ENCODE measurements around the gene CELSR1. TPM values are rescaled to one million over a fixed set of nuclear protein-coding genes. Genes with fewer than 3 reads are reported as not detected.

Gene CELSR1
- total and polyA plus RNA-seq, 10 donors = 4.3 to 13.1 (median 8.4) TPM

DNA sequence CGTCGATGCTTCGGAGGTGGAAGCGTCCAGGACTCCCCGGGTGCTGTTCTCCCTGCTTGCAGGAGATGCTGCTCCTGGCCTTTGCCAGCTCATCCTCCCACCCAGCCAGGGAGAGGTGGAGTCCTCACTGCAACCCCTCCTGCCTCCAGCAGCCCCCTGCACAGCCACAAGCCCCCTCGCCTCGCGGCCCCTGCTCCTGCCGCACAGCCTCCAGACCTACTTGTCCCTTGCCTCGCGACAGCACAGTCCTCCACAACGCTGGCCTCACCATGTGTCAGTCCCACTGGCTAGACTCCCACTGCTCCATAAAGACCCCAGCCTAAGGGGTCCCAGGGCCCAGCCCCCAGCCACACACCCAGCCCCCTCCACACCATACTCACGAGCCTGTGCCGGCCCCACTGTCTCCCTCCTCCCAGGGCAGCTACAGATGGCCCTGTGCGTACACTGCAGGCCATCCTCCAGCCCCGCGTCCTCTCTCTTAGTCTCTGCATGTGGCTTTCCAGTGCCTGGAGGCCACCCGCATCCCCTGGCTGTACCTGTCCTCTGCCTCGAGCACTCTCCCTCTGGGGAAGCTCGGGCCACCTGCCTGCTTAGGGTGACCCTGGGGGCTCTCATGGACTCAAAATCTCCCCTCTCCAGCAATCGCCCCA is 91.5 kb downstream of the CELSR1 start:
- no peaks in the 10 kb centered on the region for H3K4me1 ChIP-seq
- H3K27me3 ChIP-seq (replicated peaks in 1 of 7) = peaks cover 0 to 44% (median 0%) of the 10 kb centered on the region in 7 donors
- H3K27ac ChIP-seq = no peak overlapping the region
- no peaks in the 10 kb centered on the region for H3K36me3 ChIP-seq
- H3K9me3 ChIP-seq = no peaks in the 10 kb centered on the region
- DNase-seq = no peak
- TF ChIP-seq POLR2A (IDR thresholded peaks at IDR 0.05) (no peak), POLR2AphosphoS5 (IDR thresholded peaks at IDR 0.05) (no peak), CTCF (IDR thresholded peaks at IDR 0.05 in 8 of 11, conservative IDR thresholded peaks at IDR 0.05 in 3 of 11) (no peak)
- WGBS, 5 donors = 86 to 90% (median 89%) methylated on average over 18 to 21 of the region's 21 CpGs
- H3K4me3 ChIP-seq = no peak overlapping the region
- intact Hi-C loops (cut with DNase I; ENCODE audit: low total_unique reads) = no loop called here

- DNase-seq = no peak
- H3K9me3 ChIP-seq = no peaks in the 10 kb centered on the region
- WGBS, 5 donors = 76 to 87% (median 83%) methylated on average over 9 to 10 of the region's 10 CpGs
- H3K27ac ChIP-seq = no peak overlapping the region
- TF ChIP-seq CTCF (IDR thresholded peaks at IDR 0.05 in 8 of 11, conservative IDR thresholded peaks at IDR 0.05 in 3 of 11) (no peak), POLR2A (IDR thresholded peaks at IDR 0.05) (no peak), POLR2AphosphoS5 (IDR thresholded peaks at IDR 0.05) (no peak)
- no peak overlapping the region for H3K4me3 ChIP-seq
- H3K36me3 ChIP-seq = no peaks in the 10 kb centered on the region
- peaks cover 0 to 30% (median 0%) of the 10 kb centered on the region in 7 donors for H3K27me3 ChIP-seq (replicated peaks in 1 of 7)
- no peaks in the 10 kb centered on the region for H3K4me1 ChIP-seq
- intact Hi-C loops (cut with DNase I; ENCODE audit: low total_unique reads) = no loop called here
Observed at GRCh38 chr22:46444390-46444854, 93.0 kb downstream of the CELSR1 start.

- 85 to 92% (median 89%) methylated on average over 12 to 15 of the region's 15 CpGs for WGBS, 5 donors
- DNase-seq = no peak
- peaks cover 0 to 28% (median 0%) of the 10 kb centered on the region in 7 donors for H3K27me3 ChIP-seq (replicated peaks in 1 of 7)
- no peak for TF ChIP-seq POLR2AphosphoS5 (IDR thresholded peaks at IDR 0.05)
- no peak for TF ChIP-seq POLR2A (IDR thresholded peaks at IDR 0.05)
- no peak for TF ChIP-seq CTCF (IDR thresholded peaks at IDR 0.05 in 8 of 11, conservative IDR thresholded peaks at IDR 0.05 in 3 of 11)
- H3K27ac ChIP-seq = no peak overlapping the region
- H3K36me3 ChIP-seq = no peaks in the 10 kb centered on the region
- intact Hi-C loops (cut with DNase I; ENCODE audit: low total_unique reads) = no loop called here
- no peaks in the 10 kb centered on the region for H3K9me3 ChIP-seq
- no peaks in the 10 kb centered on the region for H3K4me1 ChIP-seq
- no peak overlapping the region for H3K4me3 ChIP-seq
Observed at GRCh38 chr22:46443850-46444389, 93.5 kb downstream of the CELSR1 start.

DNA sequence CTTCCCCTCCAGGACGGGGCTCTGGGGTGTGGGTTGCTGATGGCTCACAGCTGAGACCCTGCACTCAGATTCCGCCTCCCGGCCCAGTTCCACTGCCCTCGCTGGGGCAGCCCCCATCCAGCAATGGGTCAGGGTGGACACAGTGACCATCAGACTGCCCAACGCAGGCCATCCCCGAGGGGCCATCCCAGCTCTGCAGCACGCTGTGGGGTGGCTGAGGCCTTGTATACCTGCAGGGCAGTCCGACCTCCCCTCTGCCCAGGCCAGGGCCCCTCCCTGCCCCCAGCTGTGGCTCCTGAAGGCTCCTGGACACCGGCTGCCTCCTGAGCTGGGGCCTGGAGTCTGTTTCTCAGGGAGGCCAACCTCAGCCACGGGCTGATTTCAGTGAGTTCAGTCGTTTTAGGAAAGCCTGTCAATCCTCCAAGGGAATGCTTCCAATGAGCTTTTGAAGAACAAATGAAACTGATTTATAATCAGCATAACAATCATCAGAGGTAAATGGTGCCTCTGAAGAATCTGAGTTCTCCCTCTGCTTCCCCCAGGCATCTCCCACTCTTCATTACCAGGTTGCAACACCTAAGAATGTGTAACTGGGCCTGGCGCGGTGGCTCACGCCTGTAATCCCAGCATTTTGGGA is 95.1 kb downstream of the CELSR1 start:
- no peak for TF ChIP-seq POLR2A (IDR thresholded peaks at IDR 0.05)
- TF ChIP-seq POLR2AphosphoS5 (IDR thresholded peaks at IDR 0.05) = no peak
- TF ChIP-seq CTCF (IDR thresholded peaks at IDR 0.05 in 8 of 11, conservative IDR thresholded peaks at IDR 0.05 in 3 of 11) = no peak
- 86 to 92% (median 91%) methylated on average over 10 to 14 of the region's 14 CpGs for WGBS, 5 donors
- Histone ChIP-seq H3K9me3 (no peaks in the 10 kb centered on the region), H3K27me3 (replicated peaks in 1 of 7) (peaks cover 0 to 20% (median 0%) of the 10 kb centered on the region in 7 donors), H3K27ac (no peak overlapping the region), H3K4me1 (no peaks in the 10 kb centered on the region), H3K36me3 (no peaks in the 10 kb centered on the region), H3K4me3 (no peak overlapping the region)
- DNase-seq = no peak
- intact Hi-C loops (cut with DNase I; ENCODE audit: low total_unique reads) = no loop called here

Data from spleen (tissue), 11 donors.